GM10248 (cell line): ENCODE results near the gene PLXNC1.

ENCODE experiments used
- CTCF ChIA-PET: fragments of 300-600 bp; sonication (Branson Sonifier 250); formaldehyde crosslinking; extraction: SDS; loops from one replicate; lab custom pipeline; 2021; ENCODE audit warnings: antibody characterized with exemption; lab: Yijun Ruan, JAX
- POLR2A ChIA-PET: fragments of 350-650 bp; sonication (Branson Sonifier 250); formaldehyde crosslinking; extraction: SDS; loops from one replicate; lab custom pipeline; 2020; ENCODE audit warnings: antibody characterized with exemption; lab: Yijun Ruan, JAX
- DNase-seq: peaks from one replicate; pipeline ENCODE4 v3.0.0; 2012; ENCODE audit errors: extremely low spot score
- CTCF ChIP-seq: IDR thresholded peaks from 2 replicates; pipeline ENCODE4 v1.5.1; 2012; ENCODE audit warnings: mild to moderate bottlenecking, low read depth; ENCODE audit errors: extremely low read depth, missing control alignments, control extremely low read depth

PLXNC1 gene

GRCh38 chr12:94186278-94187241 lies 38.2 kb downstream of the PLXNC1 start:
- no peak for DNase-seq
- CTCF ChIA-PET = no interaction called here
- no peak for TF ChIP-seq CTCF
- POLR2A ChIA-PET = no interaction called here

GRCh38 chr12:94187361-94187760 lies 39.0 kb downstream of the PLXNC1 start:
- ChIA-PET CTCF (interaction anchor here (0.9 to 3.0 kb wide), 2 partner anchors 9 to 14 kb away, joined by 3 to 18 read pairs; no protein-coding TSS in a partner anchor), POLR2A (no interaction called here)
- no peak for DNase-seq
- TF ChIP-seq CTCF = no peak

- ChIA-PET CTCF (interaction anchor here (1.1 to 3.0 kb wide), 2 partner anchors 12 to 24 kb away, joined by 3 to 18 read pairs; no protein-coding TSS in a partner anchor), POLR2A (no interaction called here)
- DNase-seq = no peak
- TF ChIP-seq CTCF = no peak
Measured at GRCh38 chr12:94190623-94191022, 42.2 kb downstream of the PLXNC1 start.

- no peak for DNase-seq
- POLR2A ChIA-PET = no interaction called here
- CTCF ChIA-PET = no interaction called here
- no peak for TF ChIP-seq CTCF
Measured at GRCh38 chr12:94191023-94191422, 42.6 kb downstream of the PLXNC1 start.

- ChIA-PET POLR2A (no interaction called here), CTCF (interaction anchor here (0.6 to 2.6 kb wide), 3 partner anchors 9 to 16 kb away, joined by 3 to 13 read pairs (median 4); no protein-coding TSS in a partner anchor)
- DNase-seq = no peak
- no peak for TF ChIP-seq CTCF
Measured at GRCh38 chr12:94191811-94192210, 43.4 kb downstream of the PLXNC1 start.

- CTCF ChIA-PET = interaction anchor here (0.6 to 2.6 kb wide), 5 partner anchors 8 to 15 kb away, joined by 3 to 13 read pairs (median 4); no protein-coding TSS in a partner anchor
- no peak for TF ChIP-seq CTCF
- POLR2A ChIA-PET = interaction anchor here (0.8 kb wide), 1 partner anchor 19 kb away, joined by 3 read pairs; no protein-coding TSS in a partner anchor
- DNase-seq = no peak
Measured at GRCh38 chr12:94192506-94192905, 44.1 kb downstream of the PLXNC1 start.
